NT2/D1 (cell line): ENCODE results near the gene LGI2.

Experiments
- SUZ12 ChIP-seq: IDR thresholded peaks from 2 replicates; pipeline ENCODE4 v1.6.1; 2011; ENCODE audit not compliant: insufficient read length, insufficient read depth; ENCODE audit errors: extremely low read depth
- YY1 ChIP-seq: IDR thresholded peaks from 2 replicates; pipeline ENCODE4 v1.6.1; 2011; ENCODE audit not compliant: insufficient read length, insufficient read depth

DNA sequence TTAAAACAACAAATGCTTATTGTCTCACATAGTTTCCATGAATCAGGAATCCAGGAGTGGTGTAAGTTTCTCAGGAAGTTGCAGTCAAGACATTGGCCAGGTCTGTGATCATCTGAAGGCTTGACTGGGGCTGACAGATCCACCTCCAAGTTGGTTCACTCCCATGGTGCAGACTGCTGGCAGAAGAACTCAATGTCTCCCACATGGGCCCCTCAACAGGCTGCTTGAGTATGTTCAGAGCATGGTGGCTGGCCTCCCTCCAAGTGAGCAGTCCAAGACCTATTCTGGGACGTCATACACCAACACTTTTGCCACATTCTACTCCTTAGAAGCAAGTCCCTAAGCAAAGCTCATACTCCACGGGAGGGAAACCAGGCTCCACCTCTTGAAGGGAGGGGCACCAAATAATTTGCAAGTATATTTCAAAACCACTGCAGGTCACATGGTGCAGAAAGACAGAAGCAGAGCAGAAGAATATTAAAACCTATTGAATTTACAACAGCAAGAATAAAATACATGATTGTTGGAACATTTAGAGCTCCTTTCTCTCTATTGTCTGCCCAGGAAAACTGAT is 35.3 kb downstream of the LGI2 start:
- TF ChIP-seq YY1 (no peak), SUZ12 (no peak)
